Urothelium cell line (cell line): ENCODE results near the gene SMCP.

Experiments used
- DNase-seq: peaks from one replicate; pipeline ENCODE4 v3.0.0; 2011; ENCODE audit warnings: low spot score, mixed read lengths
- FAIRE-seq: peaks from 2 replicates; lab custom pipeline; 2011; peaks lifted over from hg19 to GRCh38; lab: Jason Lieb, UNC

The SMCP gene

DNA sequence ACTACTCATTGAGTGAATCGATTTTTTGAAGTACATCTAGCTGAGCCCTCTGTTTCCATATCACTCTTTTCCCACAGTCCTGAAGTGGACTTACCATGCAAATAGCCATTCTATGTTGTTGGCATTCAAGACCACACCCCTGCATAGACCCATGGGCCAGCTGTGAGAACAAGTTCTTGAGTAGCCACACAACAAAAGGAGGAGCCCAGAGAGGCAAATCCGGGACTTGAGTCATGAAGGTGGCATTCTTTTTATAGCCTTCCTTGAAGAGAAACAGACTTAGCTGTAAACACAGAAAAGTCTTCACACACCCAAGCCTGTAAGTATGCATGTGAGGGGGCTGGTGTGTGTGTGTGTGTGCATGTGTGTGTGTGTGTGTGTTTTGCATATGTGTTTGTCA is 55.1 kb downstream of the SMCP start:
- FAIRE-seq = no peak
- DNase-seq = no peak
